NCI-H526 (cell line): ENCODE measurements around the gene ZNRF1.
A peak's percentile ranks its signal among the peaks of the same experiment; 100 is the strongest.
"Not testable (repeated sequence)": the region's sequence is repeated elsewhere in the genome, so short reads cannot be mapped to it uniquely, and the experiment has no call there.

Source experiments
- DNase-seq, 2 experiments: peaks; one replicate each; lab custom pipeline; 2025; lab: John Stamatoyannopoulos, UW

The ZNRF1 gene

DNA sequence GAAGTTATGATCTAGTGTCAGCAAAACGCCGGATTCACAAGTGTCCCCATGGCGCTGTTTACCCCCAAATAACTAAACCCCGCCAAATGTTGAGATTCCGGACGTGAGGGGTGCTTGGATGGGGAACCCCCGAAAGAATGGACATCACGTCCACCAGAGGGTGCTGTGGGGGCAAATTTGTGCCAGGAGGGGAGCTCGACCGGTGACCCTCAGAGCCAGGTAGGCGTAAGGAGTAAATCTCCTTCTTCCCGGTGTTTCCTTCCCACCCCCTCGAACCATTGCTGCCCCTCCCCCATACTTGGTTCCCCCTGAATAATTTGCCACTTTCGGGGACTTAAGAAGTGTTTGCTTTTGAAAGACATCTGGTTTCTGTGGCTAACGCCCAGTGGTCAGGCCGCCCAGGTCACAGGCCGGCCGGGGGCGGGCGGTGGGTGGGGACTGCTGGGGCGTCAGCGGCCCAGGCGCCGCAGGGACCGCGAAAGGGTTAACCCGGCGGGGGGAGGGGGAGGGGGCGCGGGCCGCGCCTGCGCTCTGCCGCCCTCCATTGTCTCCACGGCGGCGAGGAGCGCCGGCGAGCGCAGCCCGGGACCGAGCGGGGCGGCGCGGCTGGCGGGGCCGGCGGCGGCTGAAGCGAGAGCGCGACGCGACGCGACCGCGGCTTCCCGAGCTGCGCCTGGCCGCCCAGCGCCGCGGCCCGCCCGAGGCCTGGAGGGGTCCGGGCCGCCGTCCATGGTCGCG lies at the start of gene ZNRF1:
TSS of gene ZNRF1 (plus strand) at position 544 of the 738 bp plus-strand sequence. CDS start 648 bp downstream, outside the sequence.
- peak; percentile 30 to 73 for DNase-seq

DNA sequence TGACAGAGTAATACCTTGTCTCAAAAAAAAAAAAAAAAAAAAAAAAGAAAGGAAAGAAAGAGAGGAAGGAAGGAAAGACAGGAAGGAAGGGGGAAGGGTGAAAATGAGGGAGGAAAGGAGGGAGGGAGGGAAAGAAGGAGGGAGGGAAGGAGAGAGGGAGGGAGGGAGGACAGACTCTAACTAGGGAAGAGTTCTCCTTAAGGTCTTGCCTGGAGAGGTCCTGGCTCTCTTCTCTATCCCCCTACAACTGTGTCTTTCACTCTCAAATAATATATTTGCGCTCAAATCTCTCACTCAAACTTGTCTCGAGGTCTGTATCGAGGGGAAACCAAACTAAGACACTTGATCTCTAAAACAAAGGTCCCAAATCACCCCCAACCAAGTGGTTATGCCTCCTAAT lies 49.5 kb upstream of the ZNRF1 start:
- no peak for DNase-seq

DNA sequence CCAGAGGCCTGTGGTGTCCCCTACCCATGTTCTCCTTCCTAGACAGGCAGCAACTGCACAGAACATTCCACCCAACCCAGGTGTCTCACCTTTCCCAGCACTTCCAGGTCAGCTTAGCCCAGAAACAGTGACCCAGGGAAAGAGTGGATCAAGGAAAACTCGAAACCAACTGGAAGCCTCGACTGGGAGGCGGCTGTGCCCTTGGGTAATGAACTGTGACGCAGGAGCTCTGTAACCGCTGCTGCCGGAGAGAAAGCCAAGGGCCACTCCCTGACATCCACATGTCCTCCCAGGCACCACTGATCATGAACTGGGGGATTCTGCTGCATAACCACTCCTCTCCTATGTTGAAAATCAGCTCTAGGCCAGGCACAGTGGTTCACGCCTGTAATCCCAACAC lies 48.3 kb upstream of the ZNRF1 start:
- peak in 1 of 2 experiments; percentile 1 for DNase-seq

DNA sequence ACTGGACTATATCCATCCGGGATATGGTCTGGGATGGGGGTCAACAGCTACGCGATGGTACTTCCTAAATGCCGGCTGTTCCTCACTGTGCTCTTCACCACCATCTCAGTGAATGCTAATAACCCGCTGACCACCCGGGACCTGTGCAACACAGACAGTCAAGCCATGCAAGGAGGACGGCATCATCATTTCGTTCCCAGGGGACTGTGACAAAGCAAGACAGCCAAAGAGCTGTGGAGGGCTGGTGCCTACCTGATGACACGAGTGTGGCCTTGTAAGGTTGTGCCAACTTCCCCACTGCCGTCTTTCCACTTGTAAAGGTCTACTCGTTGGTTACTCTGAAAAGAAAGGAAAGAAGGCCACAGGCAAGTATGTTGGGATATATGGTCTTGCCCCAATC lies 47.6 kb upstream of the ZNRF1 start:
- no peak for DNase-seq

DNA sequence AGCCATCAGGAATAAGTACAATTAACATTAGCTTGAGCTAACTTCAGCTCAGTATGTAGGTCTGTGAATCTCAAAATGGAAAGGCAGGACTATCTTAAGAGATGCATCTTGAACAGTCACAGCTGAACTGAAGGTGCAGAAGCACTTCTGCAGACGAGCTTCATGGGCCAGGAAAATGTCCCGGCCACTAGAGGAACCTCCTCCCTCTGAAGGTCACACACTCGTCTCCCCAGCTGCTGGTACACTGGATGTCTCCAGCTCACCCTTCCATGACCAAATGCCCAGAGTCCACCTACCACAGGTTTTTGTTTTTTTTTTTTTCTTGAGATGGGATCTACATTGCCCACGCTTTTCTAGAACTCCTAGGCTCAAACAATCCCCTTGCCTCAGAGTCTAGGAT lies 47.1 kb upstream of the ZNRF1 start:
- no peak for DNase-seq

DNA sequence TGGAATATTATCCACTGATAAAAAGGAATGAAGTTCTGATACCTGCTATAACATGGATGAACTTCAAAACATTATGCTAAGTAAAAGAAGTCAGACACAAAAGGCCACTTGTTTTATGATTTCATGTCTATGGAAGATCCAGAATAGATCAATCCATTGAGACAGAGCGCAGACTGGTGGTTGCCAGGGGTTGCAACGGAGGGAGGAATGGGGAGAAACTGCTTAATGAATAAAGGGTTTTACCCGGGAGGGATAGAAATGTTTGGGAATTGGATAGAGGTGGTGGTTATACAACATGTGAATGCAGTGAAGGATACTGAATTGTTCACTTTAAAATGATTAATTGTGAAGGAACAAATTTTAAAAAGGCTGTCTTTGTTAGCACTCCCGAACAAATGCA lies 44.1 kb upstream of the ZNRF1 start:
- DNase-seq = no peak

DNA sequence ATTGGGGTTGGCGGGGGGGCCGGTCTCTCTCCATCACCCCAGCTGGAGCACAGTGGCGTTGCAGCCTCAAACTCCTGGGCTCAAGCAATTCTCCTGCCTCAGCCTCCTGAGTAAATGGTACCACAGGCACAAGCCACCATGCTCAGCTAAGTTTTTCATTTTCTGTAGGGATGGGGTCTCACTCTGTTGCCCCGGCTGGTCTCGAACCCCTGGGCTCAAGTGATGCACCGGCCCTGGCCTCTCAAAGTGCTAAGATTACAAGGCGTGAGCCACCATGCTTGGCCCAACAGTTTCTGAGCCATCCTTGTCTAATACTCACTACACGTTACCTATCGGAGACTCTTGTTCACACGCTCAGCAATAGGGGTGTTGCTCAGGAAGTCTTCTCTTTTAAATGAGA lies 25.5 kb upstream of the ZNRF1 start:
- DNase-seq = no peak

DNA sequence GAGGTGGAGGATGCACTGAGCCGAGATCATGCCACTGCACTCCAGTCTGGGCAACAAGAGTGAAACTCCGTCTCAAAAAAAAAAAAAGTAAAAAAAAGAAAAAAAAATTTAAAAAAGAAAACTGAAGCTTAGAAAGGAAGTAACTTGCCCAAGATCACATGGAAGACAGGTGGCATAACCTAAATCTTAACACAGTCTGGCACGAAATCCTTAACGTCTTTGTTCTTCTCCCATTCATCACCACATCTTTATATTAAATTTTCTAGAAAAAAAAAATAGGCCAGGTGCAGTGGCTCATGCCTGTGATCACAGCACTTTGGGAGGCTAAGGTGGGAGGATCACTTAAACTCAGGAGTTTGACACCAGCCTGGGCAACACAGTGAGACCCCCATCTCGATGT lies 23.2 kb upstream of the ZNRF1 start:
- DNase-seq = no peak

DNA sequence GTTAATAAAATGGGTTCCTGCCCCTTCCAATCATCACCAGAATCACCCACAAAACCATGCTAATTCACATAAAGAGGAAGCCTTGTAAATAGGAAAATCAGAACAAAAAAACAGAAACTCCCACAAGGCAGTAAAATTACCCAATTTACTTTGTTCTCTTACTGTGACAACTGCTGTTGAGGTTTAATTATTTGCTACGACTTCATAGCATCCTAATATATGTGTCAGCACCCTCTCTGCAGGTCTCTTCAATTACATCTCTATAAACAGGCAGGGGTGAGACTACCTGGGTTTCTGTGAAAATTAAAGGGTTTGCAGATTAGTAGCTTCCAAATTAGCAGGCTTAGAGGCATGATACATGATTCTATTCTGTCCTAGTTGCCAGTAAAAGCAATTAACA lies 16.6 kb upstream of the ZNRF1 start:
- DNase-seq = no peak

DNA sequence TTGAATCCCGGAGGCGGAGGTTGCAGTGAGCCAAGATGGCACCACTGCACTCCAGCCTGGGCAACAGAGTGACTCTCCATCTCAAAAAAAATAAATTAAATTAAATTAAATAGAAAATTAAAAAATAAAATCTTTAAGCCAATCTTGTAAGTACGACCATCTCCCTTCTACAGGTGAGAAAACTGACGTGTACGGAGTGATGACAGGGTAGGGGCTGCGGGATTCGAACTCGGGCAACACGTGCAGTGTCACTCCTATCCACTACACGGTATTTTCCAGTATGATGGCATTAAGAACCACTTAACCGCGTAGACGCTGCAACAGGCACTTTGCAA lies 14.7 kb upstream of the ZNRF1 start:
- DNase-seq = no peak

DNA sequence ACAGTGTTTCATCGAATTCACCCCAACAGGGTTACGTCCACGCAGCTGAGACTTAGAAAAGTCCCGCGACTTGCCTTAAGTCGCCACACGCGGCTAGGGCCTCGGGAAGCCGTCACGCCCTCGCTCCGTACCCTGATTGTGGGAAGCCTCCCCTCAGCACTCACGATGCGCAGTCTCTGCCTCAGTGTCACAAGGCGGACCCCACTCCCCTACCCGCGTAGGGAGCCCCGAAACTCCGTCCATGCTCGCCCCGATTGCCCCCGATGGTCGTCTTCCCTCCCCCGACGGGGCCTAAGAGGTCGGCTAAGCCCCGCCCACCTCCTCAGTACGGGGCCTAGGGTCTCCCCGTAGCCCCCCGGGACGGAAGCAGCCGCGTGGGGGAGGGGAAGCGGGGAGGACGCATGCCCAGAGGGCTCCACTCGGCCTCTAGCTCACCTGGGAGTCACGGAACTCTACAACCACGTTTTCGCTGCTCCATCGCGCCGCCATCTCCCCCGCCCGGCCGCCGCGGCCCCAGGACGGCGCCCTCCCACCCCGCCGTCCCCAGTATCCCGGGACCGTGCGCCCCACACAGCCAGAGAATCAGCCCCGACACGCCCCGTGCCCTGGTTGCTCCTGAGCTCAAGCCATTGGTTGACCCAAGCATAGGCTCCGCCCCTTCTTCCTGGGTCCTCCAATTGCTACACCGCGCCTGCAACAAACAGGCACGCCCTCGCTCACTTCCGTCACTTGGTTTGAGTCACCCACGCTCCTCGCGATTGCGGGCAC lies 14.1 kb upstream of the ZNRF1 start, which contains the start of gene WDR59:
TSS of gene WDR59 (minus strand) at position 595 of the 768 bp plus-strand sequence. CDS start at position 489, 106 bp downstream.
- peak; percentile 96 to 99 for DNase-seq

DNA sequence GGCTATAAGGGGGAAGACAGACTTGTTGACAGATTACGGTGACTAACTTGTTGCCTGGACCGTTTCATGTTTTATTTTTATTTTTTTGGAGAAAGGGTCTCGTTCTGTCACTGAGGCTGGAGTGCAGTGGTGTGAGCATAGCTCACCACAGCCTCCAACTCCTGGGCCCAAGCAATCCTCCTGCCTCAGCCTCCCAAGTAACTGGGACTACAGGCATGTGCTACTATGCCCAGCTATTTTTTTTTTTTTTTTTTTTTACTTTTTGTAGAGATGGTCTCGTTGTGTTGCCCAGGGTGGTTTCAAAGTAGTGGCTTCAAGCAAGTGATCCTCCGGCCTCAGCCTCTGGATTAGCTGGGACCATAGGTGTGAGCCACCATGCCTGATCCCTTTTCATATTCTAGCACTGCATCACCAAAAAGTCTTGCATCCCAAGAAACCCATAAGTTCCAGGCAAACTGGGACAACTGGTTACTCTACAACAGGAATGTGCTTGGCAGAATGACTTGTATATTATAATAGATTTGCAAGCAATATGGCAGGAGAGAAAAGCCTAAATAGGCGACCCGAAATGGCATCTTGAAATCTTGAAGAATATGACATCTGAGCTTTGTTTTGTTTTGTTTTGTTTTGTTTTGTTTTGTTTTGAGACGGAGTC lies 11.7 kb upstream of the ZNRF1 start:
- no peak for DNase-seq

DNA sequence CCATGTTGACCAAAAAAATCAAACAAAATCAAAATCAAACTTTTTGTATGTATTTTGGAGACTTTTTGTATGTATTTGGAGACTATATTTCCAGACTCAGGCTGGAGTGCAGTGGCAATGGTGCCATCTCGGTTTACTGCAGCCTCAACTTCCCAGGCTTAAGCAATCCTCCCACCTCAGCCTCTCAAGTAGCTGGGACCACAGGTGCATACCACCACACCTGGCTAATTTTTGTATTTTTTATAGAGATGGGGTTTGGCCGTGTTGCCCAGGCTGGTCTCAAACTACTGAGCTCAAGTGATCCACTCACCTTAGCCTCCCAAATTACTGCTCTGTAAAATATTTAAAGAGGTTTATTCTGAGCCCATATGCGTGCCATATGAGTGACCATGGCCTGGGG lies 9.0 kb upstream of the ZNRF1 start:
- not testable (repeated sequence) for DNase-seq

DNA sequence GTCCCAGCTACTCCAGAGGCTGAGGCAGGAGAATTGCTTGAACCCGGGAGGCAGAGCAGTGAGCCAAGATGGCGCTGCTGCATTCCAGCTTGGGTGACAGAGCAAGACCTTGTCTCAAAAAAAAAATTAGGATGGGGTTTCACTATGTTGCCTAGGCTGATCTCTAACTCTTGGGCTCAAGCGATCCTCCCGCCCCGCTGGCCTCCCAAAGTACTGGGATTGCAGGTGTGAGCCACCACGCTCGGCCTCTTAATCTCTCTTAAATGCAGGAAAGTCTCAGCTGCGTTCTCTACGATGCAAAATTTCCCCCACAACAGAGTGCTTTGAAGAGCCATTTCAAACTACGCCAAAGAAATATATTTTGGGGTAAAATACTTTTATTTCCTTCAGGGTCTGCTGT lies 8.0 kb upstream of the ZNRF1 start:
- DNase-seq = no peak

DNA sequence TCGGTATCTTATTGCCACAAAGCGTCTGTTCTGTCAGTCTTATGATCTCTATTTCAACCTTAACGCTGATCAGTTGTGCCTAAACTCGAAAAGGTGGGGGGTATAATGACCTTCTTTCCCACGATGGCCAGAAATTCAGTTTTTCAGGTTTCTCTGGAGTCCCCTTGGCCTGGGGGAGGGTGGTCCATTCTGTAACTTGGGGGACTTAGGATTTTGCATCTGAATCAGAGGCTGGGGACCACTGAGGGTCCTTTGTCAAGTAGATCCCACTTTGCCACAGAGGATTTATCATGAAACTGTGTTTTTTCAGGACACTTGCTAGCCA lies 7.6 kb upstream of the ZNRF1 start:
- no peak for DNase-seq

DNA sequence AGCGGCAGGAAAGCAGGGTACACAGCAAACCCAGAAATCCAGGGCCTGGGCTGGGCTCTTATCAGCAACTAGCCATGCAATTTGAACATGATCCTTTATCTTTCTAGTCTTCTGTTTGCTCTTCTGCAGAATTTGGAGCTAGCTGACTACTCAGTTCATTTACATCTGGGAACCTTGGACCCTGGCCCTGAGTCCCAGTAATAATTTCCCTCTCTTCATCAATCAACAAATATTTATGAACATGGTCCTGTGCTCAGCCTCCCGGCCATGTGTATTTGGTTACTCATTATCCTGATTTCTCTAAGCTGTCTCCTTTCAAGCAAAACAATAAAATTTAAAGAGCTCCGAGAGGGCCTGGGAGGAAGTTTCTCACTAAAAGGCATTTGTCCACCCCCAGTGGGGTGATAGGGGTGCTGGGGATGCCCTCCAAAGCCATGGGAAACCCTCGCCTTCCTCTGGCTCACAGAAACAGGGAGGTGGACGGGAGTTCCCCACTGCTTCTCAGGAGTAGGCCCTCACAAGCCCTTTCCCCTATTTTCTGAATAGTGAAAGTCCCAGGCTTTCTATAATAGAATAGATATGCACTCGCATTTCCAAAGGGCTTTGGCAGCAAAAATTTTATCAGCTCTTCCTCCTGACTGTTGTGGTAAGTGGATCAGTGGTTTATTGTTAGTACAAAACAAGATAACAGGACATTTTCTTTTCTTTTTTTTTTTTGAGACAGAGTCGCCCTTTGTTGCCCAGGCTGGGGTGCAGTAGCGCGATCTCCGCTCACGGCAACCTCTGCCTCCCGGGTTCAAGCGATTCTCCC lies 7.0 kb upstream of the ZNRF1 start:
- DNase-seq = peak; percentile 11 to 22

DNA sequence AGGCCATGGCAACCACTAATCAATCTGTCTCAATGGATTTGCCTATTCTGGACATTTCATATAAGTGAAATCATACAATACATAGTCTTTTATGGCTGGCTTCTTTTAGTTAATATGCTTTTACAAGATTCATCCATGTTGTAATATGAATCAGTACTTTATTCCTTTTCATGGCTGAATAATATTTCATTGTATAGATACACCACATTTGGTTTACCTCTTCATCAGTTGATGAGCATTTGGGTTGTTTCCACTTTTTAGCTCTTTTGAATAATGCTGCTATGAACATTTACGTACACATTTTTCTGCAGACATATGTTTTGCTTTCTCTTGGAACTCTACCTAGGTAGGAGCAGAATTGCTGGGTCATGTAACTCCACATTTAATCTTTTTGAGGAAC lies 2.8 kb upstream of the ZNRF1 start:
- no peak for DNase-seq

DNA sequence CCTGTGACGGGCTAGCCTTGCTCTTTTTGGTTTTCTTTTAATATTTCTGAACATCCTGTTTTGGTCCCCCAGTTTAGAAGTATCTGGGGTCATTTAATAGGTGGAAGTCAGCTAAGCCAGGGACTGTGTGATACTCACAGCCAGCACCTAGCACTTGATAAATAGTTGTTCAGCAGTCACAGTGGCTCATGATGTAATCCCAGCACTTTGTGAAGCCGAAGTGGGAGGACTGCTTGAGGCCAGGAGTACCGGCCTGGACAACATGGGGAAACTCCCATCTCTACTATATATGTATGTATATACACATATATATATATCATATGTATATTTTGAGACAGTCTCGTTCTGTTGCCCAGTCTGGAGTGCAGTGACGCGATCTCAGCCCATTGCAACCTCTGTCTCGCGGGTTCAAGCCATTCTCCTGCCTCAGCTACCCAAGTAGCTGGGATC lies 1.8 kb upstream of the ZNRF1 start:
- DNase-seq = no peak

DNA sequence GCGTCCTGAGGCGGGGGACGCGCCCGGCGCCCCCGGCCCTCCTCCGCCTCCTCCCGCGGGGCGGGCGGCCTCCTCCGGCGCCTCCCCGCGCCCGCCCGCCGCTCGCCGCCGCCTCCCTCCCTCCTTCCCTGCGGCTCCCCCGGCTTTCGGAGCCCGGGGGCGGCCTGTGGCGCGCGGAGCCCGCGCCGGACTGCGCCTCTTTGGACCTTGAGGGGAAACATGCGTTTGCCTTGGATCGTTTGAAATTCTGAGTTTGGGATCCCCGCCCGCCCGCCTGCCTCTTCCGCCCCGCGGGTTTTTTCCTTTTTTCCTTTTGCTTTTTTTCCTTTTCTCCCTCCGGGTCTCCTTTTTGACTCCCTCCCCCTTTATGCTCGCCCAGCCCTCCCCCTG lies 390 bp downstream of the ZNRF1 start:
- peak in 1 of 2 experiments; percentile 51 for DNase-seq

DNA sequence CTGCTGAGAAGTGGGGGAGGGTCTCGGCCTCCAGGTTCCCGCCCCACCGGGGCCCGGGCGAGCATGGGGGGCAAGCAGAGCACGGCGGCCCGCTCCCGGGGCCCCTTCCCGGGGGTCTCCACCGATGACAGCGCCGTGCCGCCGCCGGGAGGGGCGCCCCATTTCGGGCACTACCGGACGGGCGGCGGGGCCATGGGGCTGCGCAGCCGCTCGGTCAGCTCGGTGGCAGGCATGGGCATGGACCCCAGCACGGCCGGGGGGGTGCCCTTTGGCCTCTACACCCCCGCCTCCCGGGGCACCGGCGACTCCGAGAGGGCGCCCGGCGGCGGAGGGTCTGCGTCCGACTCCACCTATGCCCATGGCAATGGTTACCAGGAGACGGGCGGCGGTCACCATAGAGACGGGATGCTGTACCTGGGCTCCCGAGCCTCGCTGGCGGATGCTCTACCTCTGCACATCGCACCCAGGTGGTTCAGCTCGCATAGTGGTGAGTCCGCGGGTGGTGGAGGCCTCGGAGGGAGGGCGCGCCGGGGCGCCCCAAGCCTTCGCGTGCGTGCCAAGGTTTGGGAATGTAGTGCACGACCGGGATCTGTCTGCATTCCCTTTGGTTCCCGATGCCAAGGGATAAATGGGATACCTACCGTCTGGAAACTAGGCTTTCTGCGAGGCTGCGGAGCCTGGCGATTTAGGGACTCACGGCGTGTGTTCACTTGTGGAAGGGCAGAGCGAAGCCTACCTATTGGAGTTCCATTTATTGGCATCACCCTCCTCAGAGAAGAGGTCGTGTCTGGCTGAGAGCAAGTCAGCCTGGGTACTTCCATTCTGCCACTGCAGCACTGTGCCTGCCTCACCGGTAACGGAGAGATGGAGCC lies 1.0 kb downstream of the ZNRF1 start:
- DNase-seq = peak; percentile 35 to 65

DNA sequence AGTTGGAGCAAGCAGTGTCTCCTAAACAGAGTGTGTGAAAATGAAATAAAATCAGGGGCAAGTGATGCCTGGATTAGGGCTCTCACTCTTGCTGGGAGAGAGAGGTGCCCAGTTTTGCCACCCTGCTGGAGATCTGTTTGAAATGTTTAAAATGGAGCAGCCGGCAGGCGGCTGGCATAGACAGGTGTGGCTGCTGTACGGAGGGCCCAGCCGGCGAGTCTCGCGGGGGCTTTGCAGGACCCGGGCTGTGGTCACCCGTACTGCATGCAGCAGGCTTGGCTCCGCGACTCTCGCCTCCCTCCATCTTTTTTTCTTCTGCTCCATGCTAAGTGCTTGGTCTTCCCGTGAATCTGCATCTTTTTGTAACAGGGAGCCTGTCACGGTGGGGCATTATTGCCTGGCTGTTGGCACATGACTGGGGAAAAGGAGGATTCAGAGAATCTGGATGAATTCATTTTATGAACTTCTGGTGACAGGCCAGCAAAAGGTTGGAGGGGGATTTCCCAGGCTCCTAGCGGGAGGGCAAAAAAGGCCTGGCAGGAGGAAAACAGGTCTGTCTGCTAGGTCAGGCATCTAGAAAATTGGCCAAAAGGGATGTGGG lies 1.8 kb downstream of the ZNRF1 start:
- DNase-seq = peak in 1 of 2 experiments; percentile 23
